Thyroid gland (tissue), 4 donors: ENCODE data around the gene ZNF22. TPM values are rescaled to one million over a fixed set of nuclear protein-coding genes. Genes with fewer than 3 reads are reported as not detected.

ENCODE experiments used
- DNase-seq, 2 donors: peaks; one replicate each; pipeline ENCODE4 v3.0.0-alpha.2; 2019
- H3K27ac ChIP-seq, 3 donors: fragments of 200-600 bp; sonication (generic); 1 replicate in 2 of 3; 2 replicates in 1 of 3; pipeline ENCODE4 v1.5.1; 2016 to 2019; ENCODE audit warnings: mild to moderate bottlenecking in 1 of 3, moderate library complexity in 1 of 3
- H3K27me3 ChIP-seq: fragments of 200-600 bp; sonication (generic); one replicate; pipeline ENCODE4 v1.5.1; 2019
- H3K36me3 ChIP-seq, 2 donors: fragments of 200-600 bp; sonication (generic); one replicate each; pipeline ENCODE4 v1.5.1; 2016 to 2019
- H3K4me1 ChIP-seq, 2 donors: fragments of 200-600 bp; sonication (generic); one replicate each; pipeline ENCODE4 v1.5.1; 2017 to 2019
- H3K4me3 ChIP-seq, 3 donors: fragments of 200-600 bp; sonication (generic); replicated peaks in 1 of 3; 1 replicate in 2 of 3; 2 replicates in 1 of 3; pipeline ENCODE4 v1.5.1; 2016; ENCODE audit warnings: mild to moderate bottlenecking in 1 of 3
- H3K9me3 ChIP-seq: fragments of 200-600 bp; sonication (generic); one replicate; pipeline ENCODE4 v1.5.1; 2017
- POLR2A ChIP-seq, 2 donors: fragments of 450-650 bp; IDR thresholded peaks; one replicate each; pipeline ENCODE4 v1.6.1; 2017; ENCODE audit warnings: antibody characterized with exemption in 2 of 2, mild to moderate bottlenecking in 2 of 2, moderate library complexity in 1 of 2
- WGBS, 2 donors: methylation state at CpG; one replicate each; pipeline ENCODE4 v1.1.5; 2017; 5-methylcytosine and 5-hydroxymethylcytosine counted together
- intact Hi-C: fragments of 100-400 bp; cut with DNase I; formaldehyde crosslinking; loops from one replicate; pipeline ENCODE4 v1.15.1; 2023
- total RNA-seq, 4 donors: library from RNA; depleted of rRNA; stranded (reverse); fragments of >200 nt; gene quantifications; one replicate each; pipeline ENCODE4 v1.2.3, GENCODE V29; 2016
- TF ChIP-seq, protein P1 (sequence below), 6 experiments: fragments of 200-600 bp in 3 of 6; fragments of 450-650 bp in 3 of 6; sonication (generic) in 3 of 6; IDR thresholded peaks; one replicate each; pipeline ENCODE4 v1.5.1; 2016 to 2019; ENCODE audit warnings: antibody characterized with exemption in 6 of 6, mild to moderate bottlenecking in 2 of 6, inconsistent platforms in 1 of 6, moderate library complexity in 1 of 6

Gene ZNF22
- total RNA-seq, 4 donors from 2014 or later: 28.5 to 40.3 (median 33.1) TPM

DNA sequence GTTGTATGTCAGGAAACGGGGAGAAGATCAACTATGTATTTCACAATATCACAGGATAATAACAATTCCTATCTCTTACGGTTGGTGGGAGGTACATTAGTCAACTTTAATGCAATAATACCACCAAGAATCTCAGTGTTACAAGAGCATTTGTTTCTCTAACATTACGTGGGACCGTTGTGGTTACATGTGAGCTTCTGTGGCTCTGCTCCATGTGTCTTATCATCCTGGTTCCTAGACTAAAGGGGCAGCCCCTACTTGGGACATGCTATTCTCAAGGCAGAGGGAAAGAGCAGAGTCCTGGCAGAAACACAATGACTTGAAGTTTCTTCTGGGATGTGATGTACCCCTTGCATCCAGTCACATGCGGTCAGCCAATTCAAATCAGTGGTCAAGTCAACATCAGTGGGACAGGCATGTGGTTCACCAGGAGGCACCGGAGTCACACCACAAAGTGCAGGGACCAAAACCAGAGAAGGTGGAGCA is 2.5 kb upstream of the ZNF22 start:
- peaks cover 42 to 73% of the 10 kb centered on the region in 2 donors for H3K4me1 ChIP-seq

GRCh38 chr10:45000138-45000751 is 478 bp upstream of the ZNF22 start:
- H3K4me3 ChIP-seq: peak overlapping the region in 2 of 3 donors; percentile 18 to 52
- intact Hi-C loops: loop anchor here (10.0 kb wide), 1 partner anchor 235 kb away; no protein-coding TSS in a partner anchor
- H3K36me3 ChIP-seq: peaks cover 7 to 12% of the 10 kb centered on the region in 2 donors
- 45 to 47% methylated on average over 12 of the region's 12 CpGs for WGBS, 2 donors
- peak overlapping the region; percentile 92 to 97 (median 94) for H3K27ac ChIP-seq
- no peaks in the 10 kb centered on the region for H3K9me3 ChIP-seq
- TF ChIP-seq, protein P1, sequence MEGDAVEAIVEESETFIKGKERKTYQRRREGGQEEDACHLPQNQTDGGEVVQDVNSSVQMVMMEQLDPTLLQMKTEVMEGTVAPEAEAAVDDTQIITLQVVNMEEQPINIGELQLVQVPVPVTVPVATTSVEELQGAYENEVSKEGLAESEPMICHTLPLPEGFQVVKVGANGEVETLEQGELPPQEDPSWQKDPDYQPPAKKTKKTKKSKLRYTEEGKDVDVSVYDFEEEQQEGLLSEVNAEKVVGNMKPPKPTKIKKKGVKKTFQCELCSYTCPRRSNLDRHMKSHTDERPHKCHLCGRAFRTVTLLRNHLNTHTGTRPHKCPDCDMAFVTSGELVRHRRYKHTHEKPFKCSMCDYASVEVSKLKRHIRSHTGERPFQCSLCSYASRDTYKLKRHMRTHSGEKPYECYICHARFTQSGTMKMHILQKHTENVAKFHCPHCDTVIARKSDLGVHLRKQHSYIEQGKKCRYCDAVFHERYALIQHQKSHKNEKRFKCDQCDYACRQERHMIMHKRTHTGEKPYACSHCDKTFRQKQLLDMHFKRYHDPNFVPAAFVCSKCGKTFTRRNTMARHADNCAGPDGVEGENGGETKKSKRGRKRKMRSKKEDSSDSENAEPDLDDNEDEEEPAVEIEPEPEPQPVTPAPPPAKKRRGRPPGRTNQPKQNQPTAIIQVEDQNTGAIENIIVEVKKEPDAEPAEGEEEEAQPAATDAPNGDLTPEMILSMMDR (IDR thresholded peaks at IDR 0.05): no peak
- TF ChIP-seq POLR2A (IDR thresholded peaks at IDR 0.05): no peak
- no peaks in the 10 kb centered on the region for H3K27me3 ChIP-seq
- H3K4me1 ChIP-seq: peaks cover 36 to 58% of the 10 kb centered on the region in 2 donors
- DNase-seq: peak; percentile 39 to 40

More for the DNA sequence above, 2.5 kb upstream of the ZNF22 start:
- TF ChIP-seq, protein P1 (IDR thresholded peaks at IDR 0.05): no peak
- no peak for TF ChIP-seq POLR2A (IDR thresholded peaks at IDR 0.05)
- H3K27me3 ChIP-seq: no peaks in the 10 kb centered on the region
- peak overlapping the region; percentile 42 to 92 (median 74) for H3K27ac ChIP-seq
- no peak overlapping the region for H3K4me3 ChIP-seq
- WGBS, 2 donors: 85 to 89% methylated on average over 5 to 6 of the region's 6 CpGs
- peak in 1 of 2 donors; percentile 32 for DNase-seq
- no peaks in the 10 kb centered on the region for H3K9me3 ChIP-seq
- peaks cover 9 to 10% of the 10 kb centered on the region in 2 donors for H3K36me3 ChIP-seq
- intact Hi-C loops: no loop called here

DNA sequence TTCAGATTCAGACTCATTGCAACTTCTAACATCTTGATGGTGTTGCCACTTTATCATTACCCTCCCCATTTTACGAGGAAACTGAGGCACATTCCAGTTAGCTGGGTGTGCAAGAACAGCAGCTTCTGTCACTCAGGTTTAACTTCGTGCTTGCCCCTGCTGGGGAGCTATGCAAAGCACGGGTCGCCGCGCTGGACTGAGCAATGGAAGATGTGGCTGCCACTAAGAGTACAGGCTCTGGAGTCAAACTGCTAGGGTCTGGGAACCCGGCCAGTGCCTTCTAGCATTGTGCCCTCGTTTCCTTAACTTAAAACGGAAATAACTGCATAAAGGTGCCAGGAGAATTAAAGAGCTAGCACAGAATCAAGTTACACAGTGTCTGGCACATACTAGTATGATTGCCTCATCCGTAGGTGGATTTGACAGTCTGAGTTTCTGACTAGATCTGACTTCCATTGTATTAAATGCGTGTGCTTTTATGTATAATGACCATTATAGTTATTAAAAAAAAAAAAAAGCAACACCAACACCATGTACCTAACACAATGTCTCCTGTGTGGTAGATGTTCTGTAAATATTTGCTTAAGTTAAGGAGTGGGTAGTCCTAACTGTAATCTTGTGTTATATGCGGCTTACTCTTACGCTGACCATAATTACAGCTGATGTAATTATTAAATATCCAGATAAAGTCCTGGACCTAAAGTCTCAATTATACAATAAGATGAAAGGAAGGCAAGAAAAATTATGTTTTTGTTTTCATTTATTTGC is 842 bp downstream of the ZNF22 start:
- Histone ChIP-seq H3K4me3 (peak overlapping the region; percentile 8 to 53 (median 52)), H3K9me3 (no peaks in the 10 kb centered on the region), H3K27ac (peak overlapping the region; percentile 92 to 97 (median 94)), H3K36me3 (peaks cover 7 to 12% of the 10 kb centered on the region in 2 donors), H3K27me3 (no peaks in the 10 kb centered on the region), H3K4me1 (peaks cover 25 to 45% of the 10 kb centered on the region in 2 donors)
- 12 to 15% methylated on average over 10 to 13 of the region's 13 CpGs for WGBS, 2 donors
- DNase-seq: peak; percentile 94 to 95
- intact Hi-C loops: loop anchor here (10.0 kb wide), 1 partner anchor 233 kb away; no protein-coding TSS in a partner anchor
- TF ChIP-seq POLR2A (IDR thresholded peaks at IDR 0.05): peak in 1 of 2 donors; percentile 61
- TF ChIP-seq, protein P1 (IDR thresholded peaks at IDR 0.05): peak in 3 of 6 experiments; percentile 8 to 53 (median 26)

GRCh38 chr10:45003432-45004000 is 2.8 kb downstream of the ZNF22 start:
- intact Hi-C loops: loop anchor here (10.0 kb wide), 1 partner anchor 231 kb away; no protein-coding TSS in a partner anchor
- H3K4me3 ChIP-seq: no peak overlapping the region
- DNase-seq: no peak
- TF ChIP-seq, protein P1 (IDR thresholded peaks at IDR 0.05): no peak
- TF ChIP-seq POLR2A (IDR thresholded peaks at IDR 0.05): no peak
- 91 to 94% methylated on average over 10 of the region's 10 CpGs for WGBS, 2 donors
- H3K27me3 ChIP-seq: no peaks in the 10 kb centered on the region
- H3K36me3 ChIP-seq: peaks cover 7 to 12% of the 10 kb centered on the region in 2 donors
- H3K9me3 ChIP-seq: no peaks in the 10 kb centered on the region
- H3K27ac ChIP-seq: no peak overlapping the region
- peaks cover 21 to 34% of the 10 kb centered on the region in 2 donors for H3K4me1 ChIP-seq
